Esophagus muscularis mucosa (tissue), 4 donors: Measurements from ENCODE around the gene SPARC. TPM values are rescaled to one million over a fixed set of nuclear protein-coding genes. Genes with fewer than 3 reads are reported as not detected.

ENCODE experiments used
- DNase-seq: peaks from one replicate; pipeline ENCODE4 v3.0.0-alpha.2; 2017; ENCODE audit errors: extremely low spot score
- H3K27ac ChIP-seq, 4 donors: fragments of 200-600 bp; sonication (generic); replicated peaks in 1 of 4; 1 replicate in 3 of 4; 2 replicates in 1 of 4; pipeline ENCODE4 v1.5.1; 2016 to 2019; ENCODE audit warnings: mild to moderate bottlenecking in 1 of 4
- H3K27me3 ChIP-seq, 4 donors: fragments of 200-600 bp; sonication (generic); one replicate each; pipeline versions ENCODE4 v1.5.1 to v1.6.0; 2016 to 2019
- H3K36me3 ChIP-seq, 4 donors: fragments of 200-600 bp; sonication (generic); one replicate each; pipeline ENCODE4 v1.5.1; 2016 to 2019
- H3K4me1 ChIP-seq, 4 donors: fragments of 200-600 bp; sonication (generic); one replicate each; pipeline ENCODE4 v1.5.1; 2016 to 2019
- H3K4me3 ChIP-seq, 4 donors: fragments of 200-600 bp; sonication (generic); 1 replicate in 2 of 4; 2 replicates in 2 of 4; pipeline ENCODE4 v1.5.1; 2016 to 2019; ENCODE audit warnings: mild to moderate bottlenecking in 4 of 4, moderate library complexity in 1 of 4
- H3K9me3 ChIP-seq, 4 donors: fragments of 200-600 bp; sonication (generic); 1 replicate in 3 of 4; 2 replicates in 1 of 4; pipeline ENCODE4 v1.5.1; 2016 to 2019
- CTCF ChIP-seq, 3 experiments: fragments of 200-600 bp in 2 of 3; fragments of 450-650 bp in 1 of 3; sonication (generic) in 2 of 3; IDR thresholded peaks; one replicate each; pipeline ENCODE4 v1.5.1; 2017 to 2019; ENCODE audit warnings: antibody characterized with exemption in 3 of 3, mild to moderate bottlenecking in 2 of 3, moderate library complexity in 1 of 3
- EP300 ChIP-seq: sonication (generic); formaldehyde crosslinking; IDR thresholded peaks from one replicate; pipeline ENCODE4 v1.6.1; 2017; ENCODE audit warnings: antibody characterized with exemption
- POLR2A ChIP-seq: fragments of 450-650 bp; IDR thresholded peaks from one replicate; pipeline ENCODE4 v1.6.1; 2017; ENCODE audit warnings: antibody characterized with exemption, moderate library complexity, mild to moderate bottlenecking, low read depth
- POLR2AphosphoS5 ChIP-seq, 2 donors: sonication (generic); formaldehyde crosslinking; IDR thresholded peaks; one replicate each; pipeline ENCODE4 v1.6.1; 2017; ENCODE audit warnings: antibody characterized with exemption in 2 of 2
- WGBS: methylation state at CpG from one replicate; pipeline ENCODE4 v1.1.5; 2018; 5-methylcytosine and 5-hydroxymethylcytosine counted together
- intact Hi-C: fragments of 100-400 bp; cut with DNase I; formaldehyde crosslinking; loops from one replicate; pipeline ENCODE4 v1.15.1; 2023
- small RNA-seq, 3 donors: library from RNA; depleted of rRNA; stranded (forward); fragments of <200 nt; gene quantifications; one replicate each; pipeline ENCODE3, GENCODE V24; 2016
- total RNA-seq, 4 donors: library from RNA; depleted of rRNA; stranded (reverse); fragments of >200 nt; gene quantifications; one replicate each; pipeline versions ENCODE4 v1.1.0 to v1.2.1, GENCODE V29; 2016

SPARC gene
- total RNA-seq, 4 donors from 2014 or later, result 269 to 875 (median 432) TPM

- intact Hi-C loops, result no loop called here
Measured at GRCh38 chr5:151611127-151611775, 75.5 kb downstream of the SPARC start.

More at GRCh38 chr5:151611127-151611775, 75.5 kb downstream of the SPARC start:
- WGBS, result 92% methylated on average over 8 of the region's 8 CpGs
- Histone ChIP-seq H3K4me1 (no peaks in the 10 kb centered on the region), H3K27ac (no peak overlapping the region), H3K4me3 (no peak overlapping the region), H3K27me3 (peaks cover 0 to 16% (median 0%) of the 10 kb centered on the region in 4 donors), H3K36me3 (no peaks in the 10 kb centered on the region), H3K9me3 (no peaks in the 10 kb centered on the region)
- TF ChIP-seq POLR2A, result no peak
- TF ChIP-seq EP300, result no peak
- TF ChIP-seq POLR2AphosphoS5 (IDR thresholded peaks at IDR 0.05), result no peak
- no peak for TF ChIP-seq CTCF (IDR thresholded peaks at IDR 0.05)
- DNase-seq, result no peak

Small RNAs within 50 kb of the gene (small RNA-seq; reads per million reads assigned to genes)
- 0 reads per million in 3 donors for gene RN7SKP232

Other genes starting within 250 kb of the SPARC start
- gene SLC36A1, start 239.3 kb downstream of the SPARC start, total RNA-seq, result 10 to 100 TPM in 1 of 4 donors, 1 to 10 TPM in 3; 5.1 to 13.7 (median 8.8) TPM
- gene FAT2, start 95.6 kb downstream of the SPARC start, total RNA-seq, result not detected
- gene ATOX1, start 71.7 kb upstream of the SPARC start, total RNA-seq, result 100 to 1,000 TPM; 101 to 144 (median 114) TPM
- gene G3BP1, start 85.0 kb upstream of the SPARC start, total RNA-seq, result 10 to 100 TPM; 49.8 to 75.5 (median 63.1) TPM
- not detected for gene GLRA1, start 237.9 kb upstream of the SPARC start, total RNA-seq